ENCODE data around the gene IQGAP1. TPM values are rescaled to one million over a fixed set of nuclear protein-coding genes. Genes with fewer than 3 reads are reported as not detected.

IQGAP1 gene
- total RNA-seq, 4 donors from 2014 or later, result 238 to 358 (median 282) TPM

DNA sequence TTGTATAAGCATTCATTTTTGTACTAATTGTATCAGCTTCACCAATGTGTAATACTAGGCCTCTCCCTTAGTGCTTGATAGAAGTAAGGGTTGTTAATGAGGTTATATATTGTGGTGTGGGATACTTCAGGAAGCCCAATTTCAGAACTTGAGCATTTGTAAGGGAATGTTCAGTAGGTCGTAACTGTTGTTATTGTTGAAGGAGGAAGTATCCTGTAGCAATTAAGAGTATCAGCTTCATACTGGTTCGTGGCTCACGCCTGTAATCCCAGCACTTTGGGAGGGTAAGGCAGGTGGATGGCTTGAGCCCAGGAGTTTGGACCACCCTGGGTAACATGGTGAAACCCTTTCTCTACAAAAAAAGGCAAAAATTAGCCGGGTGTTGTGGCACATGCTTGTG lies 30.6 kb downstream of the IQGAP1 start:
- TF ChIP-seq CTCF (IDR thresholded peaks at IDR 0.05), result no peak
- TF ChIP-seq EP300 (IDR thresholded peaks at IDR 0.05), result no peak
- no peak for TF ChIP-seq POLR2A (IDR thresholded peaks at IDR 0.05)
- DNase-seq (ENCODE audit: low spot score in 2 of 2), result no peak
- no peaks in the 10 kb centered on the region for H3K36me3 ChIP-seq
- H3K27me3 ChIP-seq, result no peaks in the 10 kb centered on the region
- 66 to 78% methylated on average over 4 of the region's 4 CpGs for WGBS, 2 donors
- no peaks in the 10 kb centered on the region for H3K9me3 ChIP-seq
- H3K27ac ChIP-seq, result peak overlapping the region in 2 of 4 donors; percentile 53 to 57
- H3K4me1 ChIP-seq, result peaks cover 0 to 77% (median 55%) of the 10 kb centered on the region in 4 donors
- H3K4me3 ChIP-seq, result no peak overlapping the region

DNA sequence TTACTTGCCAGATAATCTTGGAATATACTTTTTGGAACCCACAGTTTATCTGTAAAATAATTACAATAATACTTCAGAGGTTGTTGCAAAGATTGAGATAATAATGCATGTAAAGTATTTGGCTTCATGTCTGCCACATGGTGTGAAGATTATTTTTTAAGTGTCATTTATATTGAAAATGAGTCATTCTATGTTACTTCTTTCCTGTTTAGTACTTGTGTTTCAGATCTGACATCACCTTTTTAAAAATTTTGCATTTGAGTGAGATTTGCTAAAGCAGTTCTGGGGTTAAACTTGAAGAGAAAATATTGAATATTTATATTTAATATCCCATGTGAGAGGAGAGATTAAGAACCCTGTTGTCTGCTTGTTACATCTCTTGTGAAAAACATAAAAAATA lies 31.2 kb downstream of the IQGAP1 start:
- H3K27ac ChIP-seq, result peak overlapping the region in 2 of 4 donors; percentile 57 to 86

GRCh38 chr15:90419738-90420406 lies 31.8 kb downstream of the IQGAP1 start:
- no peak for DNase-seq (ENCODE audit: low spot score in 2 of 2)
- Histone ChIP-seq H3K27me3 (no peaks in the 10 kb centered on the region), H3K36me3 (no peaks in the 10 kb centered on the region), H3K27ac (peak overlapping the region in 2 of 4 donors; percentile 57 to 86), H3K9me3 (no peaks in the 10 kb centered on the region), H3K4me1 (peaks cover 0 to 77% (median 53%) of the 10 kb centered on the region in 4 donors), H3K4me3 (no peak overlapping the region)
- TF ChIP-seq CTCF (IDR thresholded peaks at IDR 0.05) (no peak), POLR2A (IDR thresholded peaks at IDR 0.05) (no peak), EP300 (IDR thresholded peaks at IDR 0.05) (no peak)
- 46 to 55% methylated on average over 6 of the region's 6 CpGs for WGBS, 2 donors

More for the DNA sequence above, 31.2 kb downstream of the IQGAP1 start:
- no peak for DNase-seq (ENCODE audit: low spot score in 2 of 2)
- TF ChIP-seq EP300 (IDR thresholded peaks at IDR 0.05), result no peak
- no peak for TF ChIP-seq POLR2A (IDR thresholded peaks at IDR 0.05)
- no peak for TF ChIP-seq CTCF (IDR thresholded peaks at IDR 0.05)
- peaks cover 0 to 77% (median 56%) of the 10 kb centered on the region in 4 donors for H3K4me1 ChIP-seq
- H3K4me3 ChIP-seq, result no peak overlapping the region
- no peaks in the 10 kb centered on the region for H3K27me3 ChIP-seq
- H3K36me3 ChIP-seq, result no peaks in the 10 kb centered on the region
- H3K9me3 ChIP-seq, result no peaks in the 10 kb centered on the region

DNA sequence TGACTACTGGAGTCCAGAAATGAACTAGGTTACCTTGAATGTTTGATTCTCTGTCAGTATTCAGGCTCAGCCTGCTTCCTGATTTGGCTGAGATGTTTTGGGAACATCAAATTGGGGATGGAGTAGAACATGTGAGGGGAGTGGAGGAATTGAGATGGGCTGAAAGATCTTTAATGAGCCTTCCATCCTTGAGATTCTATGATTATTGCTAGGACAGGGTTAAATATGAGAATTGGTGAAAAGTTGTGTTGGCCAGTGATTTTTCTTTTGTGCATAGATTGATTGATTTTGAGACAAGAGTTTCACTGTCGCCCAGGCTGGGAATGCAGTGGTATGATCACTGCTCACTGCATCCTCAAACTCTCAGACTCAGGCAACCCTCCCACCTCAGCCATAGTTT lies 32.4 kb downstream of the IQGAP1 start:
- Histone ChIP-seq H3K4me3 (no peak overlapping the region), H3K9me3 (no peaks in the 10 kb centered on the region), H3K4me1 (peaks cover 0 to 78% (median 58%) of the 10 kb centered on the region in 4 donors), H3K36me3 (no peaks in the 10 kb centered on the region), H3K27me3 (no peaks in the 10 kb centered on the region), H3K27ac (peak overlapping the region in 2 of 4 donors; percentile 57 to 86)
- no peak for DNase-seq (ENCODE audit: low spot score in 2 of 2)
- TF ChIP-seq CTCF (IDR thresholded peaks at IDR 0.05) (no peak), EP300 (IDR thresholded peaks at IDR 0.05) (no peak), POLR2A (IDR thresholded peaks at IDR 0.05) (no peak)
- WGBS, 2 donors, result 55 to 56% methylated on average over 1 of the region's 1 CpG

DNA sequence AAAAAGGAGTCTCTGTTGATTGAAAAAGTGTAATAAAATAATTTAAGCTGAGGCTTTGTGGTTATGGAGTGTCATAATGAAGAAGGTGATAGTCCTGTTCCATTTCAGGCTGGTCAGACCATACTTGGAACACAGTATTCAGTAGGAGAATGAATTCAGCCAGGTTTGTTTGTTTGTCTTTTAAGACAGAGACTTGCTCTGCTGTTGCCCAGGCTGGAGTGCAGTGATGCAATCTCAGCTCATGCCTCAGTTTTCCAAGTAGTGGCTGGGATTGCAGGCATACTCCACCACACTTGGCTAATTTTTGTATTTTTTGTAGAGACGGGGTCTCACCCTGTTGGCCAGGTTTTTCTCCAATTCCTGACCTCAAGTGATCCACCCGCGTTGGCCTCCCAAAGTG lies 33.5 kb downstream of the IQGAP1 start:
- no peak for DNase-seq (ENCODE audit: low spot score in 2 of 2)
- Histone ChIP-seq H3K9me3 (no peaks in the 10 kb centered on the region), H3K4me1 (peaks cover 0 to 86% (median 65%) of the 10 kb centered on the region in 4 donors), H3K4me3 (no peak overlapping the region), H3K27ac (peak overlapping the region in 1 of 4 donors; percentile 86), H3K36me3 (peaks cover 0 to under 1% (median 0%) of the 10 kb centered on the region in 3 donors), H3K27me3 (no peaks in the 10 kb centered on the region)
- TF ChIP-seq EP300 (IDR thresholded peaks at IDR 0.05), result no peak
- no peak for TF ChIP-seq CTCF (IDR thresholded peaks at IDR 0.05)
- TF ChIP-seq POLR2A (IDR thresholded peaks at IDR 0.05), result no peak
- 68 to 73% methylated on average over 3 of the region's 3 CpGs for WGBS, 2 donors
